Measurements from ENCODE around the gene STAT3.
"Not testable (repeated sequence)": the region's sequence is repeated elsewhere in the genome, so short reads cannot be mapped to it uniquely, and the experiment has no call there.

The STAT3 gene

GRCh38 chr17:42303694-42304093 is 84.5 kb downstream of the STAT3 start:
- DNase-seq = no peak

GRCh38 chr17:42301022-42301421 is 87.2 kb downstream of the STAT3 start:
- DNase-seq = no peak

- DNase-seq = not testable (repeated sequence)
Measured at GRCh38 chr17:42299913-42300312, 88.3 kb downstream of the STAT3 start.

- not testable (repeated sequence) for DNase-seq
Measured at GRCh38 chr17:42299361-42299760, 88.9 kb downstream of the STAT3 start.

GRCh38 chr17:42297775-42298174 is 90.5 kb downstream of the STAT3 start:
- not testable (repeated sequence) for DNase-seq

GRCh38 chr17:42296012-42296411 is 92.2 kb downstream of the STAT3 start:
- no peak for DNase-seq

- DNase-seq = no peak
Measured at GRCh38 chr17:42294469-42295398, 93.5 kb downstream of the STAT3 start.

GRCh38 chr17:42291129-42291528 is 97.1 kb downstream of the STAT3 start:
- DNase-seq = no peak

GRCh38 chr17:42290577-42290976 is 97.7 kb downstream of the STAT3 start:
- no peak for DNase-seq

- no peak for DNase-seq
Measured at GRCh38 chr17:42289611-42290181, 98.5 kb downstream of the STAT3 start.

GRCh38 chr17:42288803-42289610 is 99.2 kb downstream of the STAT3 start:
- DNase-seq = no peak

- peak in 46 of 51 donors; percentile 28 to 85 (median 66) for DNase-seq
Measured at GRCh38 chr17:42287977-42288802, 100.1 kb downstream of the STAT3 start, which contains the start of gene STAT5A. Gene STAT5A, plus strand, starts transcription at chr17:42288498. Its CDS starts 914 bp downstream, at chr17:42289412.

GRCh38 chr17:42287305-42287976 is 100.8 kb downstream of the STAT3 start:
- peak in 40 of 51 donors; percentile 16 to 73 (median 52) for DNase-seq

- no peak for DNase-seq
Measured at GRCh38 chr17:42286411-42287221, 101.6 kb downstream of the STAT3 start.

GRCh38 chr17:42285346-42286050 is 102.7 kb downstream of the STAT3 start:
- DNase-seq = no peak

- no peak for DNase-seq
Measured at GRCh38 chr17:42284566-42284965, 103.7 kb downstream of the STAT3 start.

GRCh38 chr17:42284024-42284369 is 104.2 kb downstream of the STAT3 start:
- no peak for DNase-seq

GRCh38 chr17:42283241-42284023 is 104.8 kb downstream of the STAT3 start:
- DNase-seq = no peak

All from hypothalamus (tissue), 51 donors.